Thoracic aorta (tissue), 2 donors: ENCODE measurements around the gene REV3L. TPM values are rescaled to one million over a fixed set of nuclear protein-coding genes. Genes with fewer than 3 reads are reported as not detected.

Experiments
- ATAC-seq: fragments of 150-250 bp; one replicate; pipeline ENCODE4 v1.8.0; 2017; ENCODE audit warnings: low read depth; ENCODE audit not compliant: insufficient number of reproducible peaks, low FRiP score
- DNase-seq: peaks from one replicate; pipeline ENCODE4 v3.0.0-alpha.2; 2020; ENCODE audit warnings: low spot score
- H3K27ac ChIP-seq, 2 donors: fragments of 200-600 bp; sonication (generic); 1 replicate in 1 of 2; 2 replicates in 1 of 2; pipeline ENCODE4 v1.5.1; 2016; ENCODE audit warnings: mild to moderate bottlenecking in 2 of 2, moderate library complexity in 2 of 2
- H3K27me3 ChIP-seq: fragments of 200-600 bp; sonication (generic); replicated peaks from 2 replicates; pipeline ENCODE4 v1.6.0; 2016; ENCODE audit warnings: mild to moderate bottlenecking; ENCODE audit not compliant: insufficient read depth
- H3K36me3 ChIP-seq: fragments of 200-600 bp; sonication (generic); one replicate; pipeline ENCODE4 v1.5.1; 2016
- H3K4me1 ChIP-seq, 2 donors: fragments of 200-600 bp; sonication (generic); 1 replicate in 1 of 2; 2 replicates in 1 of 2; pipeline versions ENCODE4 v1.5.1 to v1.6.0; 2016; ENCODE audit warnings: low read depth in 2 of 2, mild to moderate bottlenecking in 1 of 2; ENCODE audit not compliant: control insufficient read depth in 1 of 2
- H3K4me3 ChIP-seq: fragments of 200-600 bp; sonication (generic); 2 replicates; pipeline ENCODE4 v1.5.1; 2016; ENCODE audit warnings: mild to moderate bottlenecking
- H3K9me3 ChIP-seq: fragments of 200-600 bp; sonication (generic); 2 replicates; pipeline ENCODE4 v1.5.1; 2016
- CTCF ChIP-seq: fragments of 200-600 bp; sonication (generic); IDR thresholded peaks from one replicate; pipeline ENCODE4 v1.5.1; 2019; ENCODE audit warnings: antibody characterized with exemption
- total RNA-seq, 2 donors: library from RNA; depleted of rRNA; stranded (reverse); fragments of >200 nt; gene quantifications; one replicate each; pipeline versions ENCODE4 v1.1.0 to v1.2.3, GENCODE V29; 2016

Gene REV3L
- total RNA-seq, 2 donors from 2014 or later = 25.6 to 59.8 TPM

GRCh38 chr6:111428811-111429210 lies 54.2 kb downstream of the REV3L start:
- ATAC-seq = no peak
- Histone ChIP-seq H3K36me3 (no peaks in the 10 kb centered on the region), H3K27me3 (no peaks in the 10 kb centered on the region), H3K9me3 (peaks cover 8% of the 10 kb centered on the region), H3K27ac (no peak overlapping the region), H3K4me1 (peaks cover 19 to 23% of the 10 kb centered on the region in 2 donors), H3K4me3 (no peak overlapping the region)
- DNase-seq = no peak
- no peak for TF ChIP-seq CTCF

GRCh38 chr6:111427341-111428116 lies 55.5 kb downstream of the REV3L start:
- no peak for DNase-seq
- Histone ChIP-seq H3K4me3 (peak overlapping the region; percentile 17), H3K4me1 (peaks cover 24% of the 10 kb centered on the region in 2 donors), H3K36me3 (no peaks in the 10 kb centered on the region), H3K27ac (no peak overlapping the region), H3K27me3 (no peaks in the 10 kb centered on the region), H3K9me3 (peaks cover 8% of the 10 kb centered on the region)
- TF ChIP-seq CTCF = no peak
- no peak for ATAC-seq

- peaks cover 18 to 20% of the 10 kb centered on the region in 2 donors for H3K4me1 ChIP-seq
- no peaks in the 10 kb centered on the region for H3K27me3 ChIP-seq
- DNase-seq (no peak), ATAC-seq (no peak)
- H3K4me3 ChIP-seq = no peak overlapping the region
- no peak for TF ChIP-seq CTCF
- H3K36me3 ChIP-seq = no peaks in the 10 kb centered on the region
- peaks cover 8% of the 10 kb centered on the region for H3K9me3 ChIP-seq
- H3K27ac ChIP-seq = no peak overlapping the region
Measured at GRCh38 chr6:111423960-111424846, 58.8 kb downstream of the REV3L start.

GRCh38 chr6:111423055-111423633 lies 59.9 kb downstream of the REV3L start:
- no peaks in the 10 kb centered on the region for H3K27me3 ChIP-seq
- no peak overlapping the region for H3K27ac ChIP-seq
- no peak overlapping the region for H3K4me3 ChIP-seq
- H3K9me3 ChIP-seq = peaks cover 4% of the 10 kb centered on the region
- no peak for DNase-seq
- H3K4me1 ChIP-seq = peaks cover 21 to 31% of the 10 kb centered on the region in 2 donors
- ATAC-seq = no peak
- no peaks in the 10 kb centered on the region for H3K36me3 ChIP-seq
- no peak for TF ChIP-seq CTCF
